Mucosa of rectum (tissue), 2 donors: Measurements from ENCODE around the gene COX15.
"Not testable (repeated sequence)": the region's sequence is repeated elsewhere in the genome, so short reads cannot be mapped to it uniquely, and the experiment has no call there.

Experiments used
- H3K27ac ChIP-seq, 2 donors: one replicate each; pipeline ENCODE4 v1.7.0; 2013; ENCODE audit warnings: inconsistent platforms in 2 of 2, low read depth in 2 of 2, low read length in 2 of 2
- H3K27me3 ChIP-seq, 2 donors: one replicate each; pipeline ENCODE4 v1.7.0; 2013; ENCODE audit warnings: low read length in 2 of 2; ENCODE audit not compliant: control insufficient read depth in 2 of 2, insufficient read depth in 2 of 2
- H3K36me3 ChIP-seq, 2 donors: one replicate each; pipeline ENCODE4 v1.7.0; 2013; ENCODE audit warnings: low read length in 2 of 2; ENCODE audit not compliant: control insufficient read depth in 2 of 2, insufficient read depth in 2 of 2
- H3K4me1 ChIP-seq, 2 donors: one replicate each; pipeline ENCODE4 v1.7.0; 2013; ENCODE audit warnings: low read length in 2 of 2, mild to moderate bottlenecking in 1 of 2; ENCODE audit not compliant: control insufficient read depth in 2 of 2, insufficient read depth in 2 of 2
- H3K4me3 ChIP-seq, 2 donors: one replicate each; pipeline ENCODE4 v1.7.0; 2013; ENCODE audit warnings: low read length in 2 of 2
- H3K9ac ChIP-seq, 2 donors: one replicate each; pipeline ENCODE4 v1.7.0; 2013; ENCODE audit warnings: low read length in 2 of 2, low read depth in 1 of 2, mild to moderate bottlenecking in 1 of 2
- H3K9me3 ChIP-seq, 2 donors: one replicate each; pipeline ENCODE4 v1.7.0; 2013; ENCODE audit warnings: low read length in 2 of 2; ENCODE audit not compliant: control insufficient read depth in 2 of 2
- donor health status: healthy.
- donor health status: Normal muscosa, but diverticular disease.

COX15 gene

GRCh38 chr10:99765672-99766301, 33.9 kb upstream of the COX15 start:
- Histone ChIP-seq H3K9ac (no peak overlapping the region), H3K9me3 (no peaks in the 10 kb centered on the region), H3K4me1 (no peaks in the 10 kb centered on the region), H3K4me3 (no peak overlapping the region), H3K27ac (no peak overlapping the region), H3K27me3 (no peaks in the 10 kb centered on the region), H3K36me3 (no peaks in the 10 kb centered on the region)

GRCh38 chr10:99761365-99761764, 29.4 kb upstream of the COX15 start:
- H3K36me3 ChIP-seq: peaks cover 16 to 31% of the 10 kb centered on the region in 2 donors
- no peaks in the 10 kb centered on the region for H3K9me3 ChIP-seq
- H3K27me3 ChIP-seq: no peaks in the 10 kb centered on the region
- no peak overlapping the region for H3K4me3 ChIP-seq
- no peaks in the 10 kb centered on the region for H3K4me1 ChIP-seq
- no peak overlapping the region for H3K9ac ChIP-seq
- H3K27ac ChIP-seq: no peak overlapping the region

- Histone ChIP-seq H3K27ac (no peak overlapping the region), H3K4me3 (no peak overlapping the region), H3K9ac (no peak overlapping the region), H3K27me3 (no peaks in the 10 kb centered on the region), H3K4me1 (no peaks in the 10 kb centered on the region), H3K36me3 (peaks cover 22 to 38% of the 10 kb centered on the region in 2 donors), H3K9me3 (no peaks in the 10 kb centered on the region)
Observed at GRCh38 chr10:99760321-99760720, 28.4 kb upstream of the COX15 start.

GRCh38 chr10:99758211-99758891, 26.4 kb upstream of the COX15 start:
- H3K4me1 ChIP-seq: no peaks in the 10 kb centered on the region
- H3K4me3 ChIP-seq: no peak overlapping the region
- H3K36me3 ChIP-seq: peaks cover 28 to 48% of the 10 kb centered on the region in 2 donors
- H3K27me3 ChIP-seq: no peaks in the 10 kb centered on the region
- no peaks in the 10 kb centered on the region for H3K9me3 ChIP-seq
- H3K9ac ChIP-seq: no peak overlapping the region
- H3K27ac ChIP-seq: peak overlapping the region in 1 of 2 donors; percentile 7

GRCh38 chr10:99756159-99756558, 24.2 kb upstream of the COX15 start:
- H3K9me3 ChIP-seq: no peaks in the 10 kb centered on the region
- no peaks in the 10 kb centered on the region for H3K4me1 ChIP-seq
- H3K36me3 ChIP-seq: peaks cover 35 to 57% of the 10 kb centered on the region in 2 donors
- no peaks in the 10 kb centered on the region for H3K27me3 ChIP-seq
- no peak overlapping the region for H3K27ac ChIP-seq
- H3K4me3 ChIP-seq: no peak overlapping the region
- no peak overlapping the region for H3K9ac ChIP-seq

- Histone ChIP-seq H3K4me3 (no peak overlapping the region), H3K27ac (no peak overlapping the region), H3K9ac (no peak overlapping the region), H3K27me3 (no peaks in the 10 kb centered on the region), H3K9me3 (no peaks in the 10 kb centered on the region), H3K36me3 (peaks cover 29 to 56% of the 10 kb centered on the region in 2 donors), H3K4me1 (no peaks in the 10 kb centered on the region)
Observed at GRCh38 chr10:99754670-99755069, 22.7 kb upstream of the COX15 start.

GRCh38 chr10:99750641-99751040, 18.7 kb upstream of the COX15 start:
- Histone ChIP-seq H3K36me3 (peaks cover 36 to 47% of the 10 kb centered on the region in 2 donors), H3K27ac (no peak overlapping the region), H3K27me3 (no peaks in the 10 kb centered on the region), H3K9me3 (no peaks in the 10 kb centered on the region), H3K9ac (no peak overlapping the region), H3K4me3 (no peak overlapping the region), H3K4me1 (no peaks in the 10 kb centered on the region)

GRCh38 chr10:99748823-99749451, 17.0 kb upstream of the COX15 start:
- no peak overlapping the region for H3K9ac ChIP-seq
- no peak overlapping the region for H3K27ac ChIP-seq
- no peaks in the 10 kb centered on the region for H3K4me1 ChIP-seq
- H3K27me3 ChIP-seq: no peaks in the 10 kb centered on the region
- peaks cover 33 to 44% of the 10 kb centered on the region in 2 donors for H3K36me3 ChIP-seq
- no peak overlapping the region for H3K4me3 ChIP-seq
- H3K9me3 ChIP-seq: no peaks in the 10 kb centered on the region

GRCh38 chr10:99746166-99746565, 14.2 kb upstream of the COX15 start:
- H3K36me3 ChIP-seq: peaks cover 42 to 55% of the 10 kb centered on the region in 2 donors
- H3K4me1 ChIP-seq, H3K27ac ChIP-seq, H3K4me3 ChIP-seq, H3K9me3 ChIP-seq, H3K9ac ChIP-seq, H3K27me3 ChIP-seq: not testable (repeated sequence)

GRCh38 chr10:99743841-99744240, 11.9 kb upstream of the COX15 start:
- H3K36me3 ChIP-seq: peaks cover 54 to 67% of the 10 kb centered on the region in 2 donors

More at GRCh38 chr10:99743841-99744240, 11.9 kb upstream of the COX15 start:
- no peaks in the 10 kb centered on the region for H3K4me1 ChIP-seq
- no peak overlapping the region for H3K9ac ChIP-seq
- no peak overlapping the region for H3K4me3 ChIP-seq
- peaks cover 0 to 4% of the 10 kb centered on the region in 2 donors for H3K9me3 ChIP-seq
- H3K27ac ChIP-seq: no peak overlapping the region
- no peaks in the 10 kb centered on the region for H3K27me3 ChIP-seq
